HCT116 (cell line): ENCODE measurements around the gene PIEZO2.

Experiments
- EGR1 ChIP-seq: IDR thresholded peaks from 2 replicates; pipeline ENCODE4 v1.6.1; 2012; ENCODE audit warnings: low read depth
- EZH2 ChIP-seq: fragments of 200-600 bp; sonication (generic); IDR thresholded peaks from 2 replicates; pipeline ENCODE4 v1.6.1; 2017; ENCODE audit warnings: antibody characterized with exemption, mixed run types
- EZH2phosphoT487 ChIP-seq: fragments of 200-600 bp; IDR thresholded peaks from 2 replicates; pipeline ENCODE4 v1.6.1; 2018; ENCODE audit warnings: antibody characterized with exemption, borderline replicate concordance
- FOSL1 ChIP-seq: IDR thresholded peaks from 2 replicates; pipeline ENCODE4 v1.6.1; 2012; ENCODE audit warnings: low read depth
- POLR2A ChIP-seq: IDR thresholded peaks from 2 replicates; pipeline ENCODE4 v1.7.0; 2011; ENCODE audit warnings: borderline replicate concordance; ENCODE audit not compliant: insufficient read depth, insufficient read length; ENCODE audit errors: extremely low read depth
- POLR2AphosphoS5 ChIP-seq: IDR thresholded peaks from 2 replicates; pipeline ENCODE4 v1.6.1; 2011; ENCODE audit warnings: mild to moderate bottlenecking, low read depth, low read length, moderate library complexity
- RAD21 ChIP-seq: IDR thresholded peaks from 2 replicates; pipeline ENCODE4 v1.6.1; 2012; ENCODE audit warnings: low read depth, mild to moderate bottlenecking
- SP1 ChIP-seq: IDR thresholded peaks from 2 replicates; pipeline ENCODE4 v1.6.1; 2012; ENCODE audit warnings: low read depth
- YY1 ChIP-seq: IDR thresholded peaks from 2 replicates; pipeline ENCODE4 v1.6.1; 2011; ENCODE audit warnings: low read length, low read depth, moderate library complexity, mild to moderate bottlenecking; ENCODE audit not compliant: insufficient replicate concordance; ENCODE audit errors: extremely low read depth
- ZNF274 ChIP-seq: fragments of 200-500 bp; sonication (Bioruptor generic); IDR thresholded peaks from 2 replicates; pipeline ENCODE4 v1.6.1; 2014; ENCODE audit warnings: mild to moderate bottlenecking, low read depth, low read length, inconsistent platforms
- TF ChIP-seq, protein P1 (sequence below), 3 experiments: fragments of 200-600 bp in 1 of 3; sonication (generic) in 1 of 3; IDR thresholded peaks in 2 of 3; conservative IDR thresholded peaks in 1 of 3; 2 replicates each; pipeline ENCODE4 v1.5.1; 2012 to 2017; ENCODE audit warnings: low read depth in 2 of 3, low read length in 2 of 3, antibody characterized with exemption in 1 of 3, borderline replicate concordance in 1 of 3, control low read depth in 1 of 3, mild to moderate bottlenecking in 1 of 3, mixed read lengths in 1 of 3, mixed run types in 1 of 3, moderate library complexity in 1 of 3; ENCODE audit not compliant: insufficient read depth in 1 of 3

DNA sequence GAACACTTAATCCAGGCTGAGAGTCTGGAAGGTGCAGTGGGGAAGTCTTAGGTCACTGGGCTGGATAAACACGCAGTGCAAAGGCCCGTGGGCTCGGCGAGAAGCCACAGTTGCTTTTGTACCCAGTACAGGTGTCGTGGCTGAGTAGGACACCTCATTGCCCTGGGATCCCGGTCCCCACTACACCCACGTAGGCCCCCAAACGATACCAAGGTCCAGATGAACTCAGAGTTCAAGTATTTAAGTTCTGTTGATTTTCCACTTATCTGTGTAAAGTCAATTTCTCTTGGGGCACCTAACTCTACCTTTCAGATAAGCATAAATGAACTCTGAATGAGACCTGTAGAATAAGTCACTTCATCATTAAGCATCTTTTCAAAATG is 302.0 kb downstream of the PIEZO2 start:
- TF ChIP-seq, protein P1, sequence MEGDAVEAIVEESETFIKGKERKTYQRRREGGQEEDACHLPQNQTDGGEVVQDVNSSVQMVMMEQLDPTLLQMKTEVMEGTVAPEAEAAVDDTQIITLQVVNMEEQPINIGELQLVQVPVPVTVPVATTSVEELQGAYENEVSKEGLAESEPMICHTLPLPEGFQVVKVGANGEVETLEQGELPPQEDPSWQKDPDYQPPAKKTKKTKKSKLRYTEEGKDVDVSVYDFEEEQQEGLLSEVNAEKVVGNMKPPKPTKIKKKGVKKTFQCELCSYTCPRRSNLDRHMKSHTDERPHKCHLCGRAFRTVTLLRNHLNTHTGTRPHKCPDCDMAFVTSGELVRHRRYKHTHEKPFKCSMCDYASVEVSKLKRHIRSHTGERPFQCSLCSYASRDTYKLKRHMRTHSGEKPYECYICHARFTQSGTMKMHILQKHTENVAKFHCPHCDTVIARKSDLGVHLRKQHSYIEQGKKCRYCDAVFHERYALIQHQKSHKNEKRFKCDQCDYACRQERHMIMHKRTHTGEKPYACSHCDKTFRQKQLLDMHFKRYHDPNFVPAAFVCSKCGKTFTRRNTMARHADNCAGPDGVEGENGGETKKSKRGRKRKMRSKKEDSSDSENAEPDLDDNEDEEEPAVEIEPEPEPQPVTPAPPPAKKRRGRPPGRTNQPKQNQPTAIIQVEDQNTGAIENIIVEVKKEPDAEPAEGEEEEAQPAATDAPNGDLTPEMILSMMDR (IDR thresholded peaks at IDR 0.05 in 2 of 3, conservative IDR thresholded peaks at IDR 0.05 in 1 of 3; ENCODE audit: borderline replicate concordance in 1 of 3, insufficient read depth in 1 of 3, low read depth in 2 of 3, low read length in 2 of 3) = no peak
- no peak for TF ChIP-seq FOSL1
- no peak for TF ChIP-seq ZNF274
- TF ChIP-seq EZH2 = no peak
- no peak for TF ChIP-seq EGR1
- no peak for TF ChIP-seq SP1
- no peak for TF ChIP-seq POLR2A
- TF ChIP-seq YY1 = no peak
- TF ChIP-seq RAD21 = no peak
- TF ChIP-seq EZH2phosphoT487 = no peak
- no peak for TF ChIP-seq POLR2AphosphoS5
